ENCODE results near the gene ZNF407. TPM values are rescaled to one million over a fixed set of nuclear protein-coding genes. Genes with fewer than 3 reads are reported as not detected.
"Not testable (repeated sequence)": the region's sequence is repeated elsewhere in the genome, so short reads cannot be mapped to it uniquely, and the experiment has no call there.

Gene ZNF407
- total and polyA plus RNA-seq, 4 donors: 2.8 to 34.9 (median 9.5) TPM

DNA sequence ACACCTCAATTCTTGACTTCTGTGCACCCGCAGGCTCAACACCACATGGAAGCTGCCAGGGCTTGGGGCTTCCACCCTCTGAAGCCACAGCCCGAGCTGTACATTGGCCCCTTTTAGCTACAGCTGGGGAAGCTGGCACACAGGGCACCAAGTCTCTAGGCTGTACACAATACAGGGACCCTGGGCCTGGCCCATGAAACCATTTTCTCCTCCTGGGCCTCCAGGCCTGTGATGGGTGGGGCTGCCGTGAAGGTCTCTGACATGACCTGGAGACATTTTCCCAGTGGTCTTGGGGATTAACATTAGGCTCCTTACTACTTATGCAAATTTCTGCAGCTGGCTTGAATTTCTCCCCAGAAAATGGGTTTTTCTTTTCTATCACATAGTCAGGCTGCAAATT, 31.7 kb upstream of the ZNF407 start:
- not testable (repeated sequence) for ATAC-seq (ENCODE audit: insufficient read depth, low FRiP score); DNase-seq; H3K4me3 ChIP-seq; H3K36me3 ChIP-seq (ENCODE audit: control insufficient read depth in 4 of 4, insufficient read depth in 4 of 4, low read length in 4 of 4); H3K27me3 ChIP-seq (ENCODE audit: control insufficient read depth in 3 of 3, insufficient read depth in 3 of 3, low read length in 2 of 3); H3K9ac ChIP-seq (ENCODE audit: insufficient read depth in 1 of 2, low read length in 2 of 2); H3K27ac ChIP-seq (ENCODE audit: low read depth in 1 of 2, low read length in 1 of 2)
- H3K4me1 ChIP-seq (ENCODE audit: control insufficient read depth in 5 of 5, insufficient read depth in 5 of 5, low read length in 5 of 5): peaks cover 0 to 35% (median 4%) of the 10 kb centered on the region in 5 donors
- 64 to 98% methylated on average over 3 of the region's 3 CpGs for WGBS, 2 donors
- H3K9me3 ChIP-seq (ENCODE audit: control insufficient read depth in 4 of 4, insufficient read depth in 3 of 4, low read length in 3 of 4): peaks cover 0 to 10% (median 0%) of the 10 kb centered on the region in 4 donors

DNA sequence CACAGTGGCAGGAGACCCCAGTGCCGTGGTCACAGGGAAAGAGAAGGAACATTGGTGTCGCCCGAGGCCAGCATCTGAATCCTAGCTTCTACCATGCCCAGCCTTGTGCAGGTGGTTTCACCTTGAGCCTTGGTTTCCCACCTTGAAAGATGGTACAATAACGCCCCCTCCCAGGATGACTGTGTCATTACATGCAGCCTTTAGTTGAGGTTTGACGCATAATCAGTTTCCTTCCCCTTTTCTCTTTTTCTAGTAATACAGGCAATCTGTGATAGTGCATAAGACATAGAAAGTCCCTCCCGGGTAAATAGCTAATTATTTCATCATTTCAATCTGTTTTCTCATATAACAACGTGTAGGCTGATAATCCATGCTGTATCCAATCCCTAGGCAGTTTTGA, 29.8 kb upstream of the ZNF407 start:
- no peak overlapping the region for H3K27ac ChIP-seq (ENCODE audit: low read depth in 1 of 2, low read length in 1 of 2)
- H3K4me3 ChIP-seq: no peak overlapping the region
- no peaks in the 10 kb centered on the region for H3K36me3 ChIP-seq (ENCODE audit: control insufficient read depth in 4 of 4, insufficient read depth in 4 of 4, low read length in 4 of 4)
- peaks cover 0 to 10% (median 0%) of the 10 kb centered on the region in 4 donors for H3K9me3 ChIP-seq (ENCODE audit: control insufficient read depth in 4 of 4, insufficient read depth in 3 of 4, low read length in 3 of 4)
- H3K27me3 ChIP-seq (ENCODE audit: control insufficient read depth in 3 of 3, insufficient read depth in 3 of 3, low read length in 2 of 3): no peaks in the 10 kb centered on the region
- 48 to 64% methylated on average over 7 of the region's 7 CpGs for WGBS, 2 donors
- H3K9ac ChIP-seq (ENCODE audit: insufficient read depth in 1 of 2, low read length in 2 of 2): no peak overlapping the region
- TF ChIP-seq, protein P1, sequence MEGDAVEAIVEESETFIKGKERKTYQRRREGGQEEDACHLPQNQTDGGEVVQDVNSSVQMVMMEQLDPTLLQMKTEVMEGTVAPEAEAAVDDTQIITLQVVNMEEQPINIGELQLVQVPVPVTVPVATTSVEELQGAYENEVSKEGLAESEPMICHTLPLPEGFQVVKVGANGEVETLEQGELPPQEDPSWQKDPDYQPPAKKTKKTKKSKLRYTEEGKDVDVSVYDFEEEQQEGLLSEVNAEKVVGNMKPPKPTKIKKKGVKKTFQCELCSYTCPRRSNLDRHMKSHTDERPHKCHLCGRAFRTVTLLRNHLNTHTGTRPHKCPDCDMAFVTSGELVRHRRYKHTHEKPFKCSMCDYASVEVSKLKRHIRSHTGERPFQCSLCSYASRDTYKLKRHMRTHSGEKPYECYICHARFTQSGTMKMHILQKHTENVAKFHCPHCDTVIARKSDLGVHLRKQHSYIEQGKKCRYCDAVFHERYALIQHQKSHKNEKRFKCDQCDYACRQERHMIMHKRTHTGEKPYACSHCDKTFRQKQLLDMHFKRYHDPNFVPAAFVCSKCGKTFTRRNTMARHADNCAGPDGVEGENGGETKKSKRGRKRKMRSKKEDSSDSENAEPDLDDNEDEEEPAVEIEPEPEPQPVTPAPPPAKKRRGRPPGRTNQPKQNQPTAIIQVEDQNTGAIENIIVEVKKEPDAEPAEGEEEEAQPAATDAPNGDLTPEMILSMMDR (IDR thresholded peaks at IDR 0.05; ENCODE audit: control extremely low read depth, extremely low read depth): no peak
- no peak for ATAC-seq (ENCODE audit: insufficient read depth, low FRiP score)
- DNase-seq: no peak
- peaks cover 0 to 17% (median 0%) of the 10 kb centered on the region in 5 donors for H3K4me1 ChIP-seq (ENCODE audit: control insufficient read depth in 5 of 5, insufficient read depth in 5 of 5, low read length in 5 of 5)

DNA sequence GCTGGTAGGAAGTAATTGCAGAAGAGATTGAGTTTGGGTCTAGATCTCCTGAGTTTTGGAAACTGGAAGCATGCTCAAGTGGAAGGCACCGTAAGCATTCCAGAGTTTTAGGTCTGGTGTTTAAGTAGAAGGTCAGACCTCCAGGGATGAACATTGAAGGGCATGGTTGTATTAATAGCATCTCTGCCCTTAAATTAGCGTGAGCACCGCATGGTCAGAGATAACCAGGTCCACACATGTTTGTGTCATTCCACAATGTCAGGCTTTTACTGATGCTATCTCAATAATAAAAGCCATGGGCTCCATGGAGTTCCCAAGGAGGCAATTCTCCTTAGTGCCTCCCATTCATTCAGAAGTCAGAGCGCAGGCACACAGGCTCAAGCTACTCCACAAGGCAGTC, 28.3 kb upstream of the ZNF407 start:
- peaks cover 0 to 10% (median 0%) of the 10 kb centered on the region in 4 donors for H3K9me3 ChIP-seq (ENCODE audit: control insufficient read depth in 4 of 4, insufficient read depth in 3 of 4, low read length in 3 of 4)
- TF ChIP-seq, protein P1 (IDR thresholded peaks at IDR 0.05; ENCODE audit: control extremely low read depth, extremely low read depth): no peak
- no peak overlapping the region for H3K4me3 ChIP-seq
- no peak overlapping the region for H3K27ac ChIP-seq (ENCODE audit: low read depth in 1 of 2, low read length in 1 of 2)
- WGBS, 2 donors: 92 to 96% methylated on average over 4 of the region's 4 CpGs
- peaks cover 0 to 2% (median 0%) of the 10 kb centered on the region in 5 donors for H3K4me1 ChIP-seq (ENCODE audit: control insufficient read depth in 5 of 5, insufficient read depth in 5 of 5, low read length in 5 of 5)
- ATAC-seq (ENCODE audit: insufficient read depth, low FRiP score): no peak
- H3K36me3 ChIP-seq (ENCODE audit: control insufficient read depth in 4 of 4, insufficient read depth in 4 of 4, low read length in 4 of 4): no peaks in the 10 kb centered on the region
- DNase-seq: no peak
- no peaks in the 10 kb centered on the region for H3K27me3 ChIP-seq (ENCODE audit: control insufficient read depth in 3 of 3, insufficient read depth in 3 of 3, low read length in 2 of 3)
- no peak overlapping the region for H3K9ac ChIP-seq (ENCODE audit: insufficient read depth in 1 of 2, low read length in 2 of 2)

DNA sequence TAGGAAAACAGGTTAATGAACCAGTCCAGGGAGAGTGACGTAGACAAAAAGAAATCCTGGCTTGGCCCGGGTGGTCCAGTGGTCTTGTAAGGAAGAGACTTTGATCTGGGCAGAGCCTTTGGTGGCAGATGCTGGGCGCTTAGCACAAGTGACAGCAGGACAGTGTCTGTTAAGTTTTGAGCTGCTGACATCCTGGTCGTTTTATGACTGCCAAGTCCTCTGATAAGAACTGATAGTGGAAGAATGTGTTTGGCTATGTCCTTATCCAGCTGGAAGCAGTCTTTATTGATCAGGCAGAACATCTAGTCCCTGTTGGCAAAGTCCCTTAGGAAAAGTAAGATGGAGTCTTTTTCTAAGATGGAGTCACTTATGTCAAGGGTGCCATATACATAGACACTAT, 27.4 kb upstream of the ZNF407 start:
- no peak overlapping the region for H3K27ac ChIP-seq (ENCODE audit: low read depth in 1 of 2, low read length in 1 of 2)
- no peaks in the 10 kb centered on the region for H3K4me1 ChIP-seq (ENCODE audit: control insufficient read depth in 5 of 5, insufficient read depth in 5 of 5, low read length in 5 of 5)
- no peak for DNase-seq
- no peak overlapping the region for H3K9ac ChIP-seq (ENCODE audit: insufficient read depth in 1 of 2, low read length in 2 of 2)
- no peak overlapping the region for H3K4me3 ChIP-seq
- peaks cover 0 to 10% (median 0%) of the 10 kb centered on the region in 4 donors for H3K9me3 ChIP-seq (ENCODE audit: control insufficient read depth in 4 of 4, insufficient read depth in 3 of 4, low read length in 3 of 4)
- TF ChIP-seq, protein P1 (IDR thresholded peaks at IDR 0.05; ENCODE audit: control extremely low read depth, extremely low read depth): no peak
- 79 to 90% methylated on average over 4 of the region's 4 CpGs for WGBS, 2 donors
- no peak for ATAC-seq (ENCODE audit: insufficient read depth, low FRiP score)
- H3K36me3 ChIP-seq (ENCODE audit: control insufficient read depth in 4 of 4, insufficient read depth in 4 of 4, low read length in 4 of 4): no peaks in the 10 kb centered on the region
- H3K27me3 ChIP-seq (ENCODE audit: control insufficient read depth in 3 of 3, insufficient read depth in 3 of 3, low read length in 2 of 3): no peaks in the 10 kb centered on the region
